Neural progenitor cell (in vitro differentiated cells): Measurements from ENCODE around the gene CLSTN2.

Source experiments
- CTCF ChIP-seq: fragments of 200-600 bp; sonication (generic); IDR thresholded peaks from 2 replicates; pipeline ENCODE4 v1.5.1; 2017; ENCODE audit warnings: antibody characterized with exemption, mild to moderate bottlenecking
- EZH2 ChIP-seq: fragments of 200-600 bp; sonication (generic); IDR thresholded peaks from 2 replicates; pipeline ENCODE4 v1.6.1; 2017; ENCODE audit warnings: antibody characterized with exemption, mild to moderate bottlenecking, moderate library complexity
- EZH2phosphoT487 ChIP-seq: fragments of 200-600 bp; sonication (generic); IDR thresholded peaks from 2 replicates; pipeline ENCODE4 v1.6.1; 2017; ENCODE audit warnings: antibody characterized with exemption

GRCh38 chr3:140453750-140454149 lies 518.8 kb downstream of the CLSTN2 start:
- TF ChIP-seq EZH2phosphoT487 (no peak), EZH2 (no peak), CTCF (no peak)
